ENCODE measurements around the gene SHISA7.

- TF ChIP-seq CTCF (IDR thresholded peaks at IDR 0.05 in 8 of 11, conservative IDR thresholded peaks at IDR 0.05 in 3 of 11) (no peak), POLR2AphosphoS5 (IDR thresholded peaks at IDR 0.05) (no peak), POLR2A (IDR thresholded peaks at IDR 0.05) (no peak)
Observed at GRCh38 chr19:55491546-55492360, 48.7 kb upstream of the SHISA7 start.

Measured in spleen (tissue), 7 donors.